HG03039 (cell line): ENCODE data around the gene SLC38A10.

Experiments used
- ATAC-seq: cut with Tn5 transposase; IDR thresholded peaks from one replicate; pipeline ENCODE4 v1.9.1; 2021; ENCODE audit warnings: mild to moderate bottlenecking, moderate library complexity; ENCODE audit not compliant: unreplicated experiment

SLC38A10 gene

DNA sequence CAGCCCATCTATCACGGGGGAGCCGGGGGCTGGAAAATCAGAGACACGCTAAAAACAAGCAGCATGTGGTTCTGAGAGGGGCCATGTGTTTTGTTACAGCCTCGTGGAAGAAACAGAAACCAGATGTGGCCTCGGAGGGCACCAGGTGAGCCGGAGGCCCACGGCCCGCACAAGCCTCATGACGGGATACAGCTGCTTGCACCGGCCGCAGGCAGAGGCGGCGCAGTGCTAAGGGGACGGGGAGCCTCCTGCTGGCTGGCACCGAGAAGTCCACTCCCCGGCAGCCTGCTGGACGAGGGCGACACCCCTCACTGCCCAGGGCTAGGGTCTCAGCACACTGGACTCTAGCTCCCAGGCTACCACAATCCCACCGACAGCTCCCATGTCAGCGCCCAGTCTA is 36.8 kb downstream of the SLC38A10 start:
- no peak for ATAC-seq

GRCh38 chr17:81257533-81257932 is 37.6 kb downstream of the SLC38A10 start:
- no peak for ATAC-seq

DNA sequence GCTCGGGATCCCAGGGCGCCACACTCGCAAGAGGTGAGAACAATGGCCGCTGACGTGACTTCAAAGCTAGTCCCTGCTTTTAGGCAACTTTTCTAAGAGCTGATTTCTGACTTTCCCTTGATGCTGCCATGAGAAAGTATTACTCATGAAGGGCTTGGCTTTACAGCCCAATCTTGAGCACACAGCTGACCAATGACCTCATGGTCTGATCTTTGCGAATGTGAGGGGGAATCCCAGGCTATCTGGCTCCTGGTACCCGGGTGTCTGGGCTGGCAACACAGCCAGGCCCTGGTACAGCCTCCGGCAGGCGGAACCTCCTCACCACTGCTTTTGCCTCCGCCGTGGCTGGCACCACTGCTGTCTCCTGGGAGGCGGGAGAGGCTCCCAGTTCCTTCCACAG is 38.5 kb downstream of the SLC38A10 start:
- ATAC-seq = no peak

GRCh38 chr17:81254955-81255717 is 40.0 kb downstream of the SLC38A10 start:
- no peak for ATAC-seq

DNA sequence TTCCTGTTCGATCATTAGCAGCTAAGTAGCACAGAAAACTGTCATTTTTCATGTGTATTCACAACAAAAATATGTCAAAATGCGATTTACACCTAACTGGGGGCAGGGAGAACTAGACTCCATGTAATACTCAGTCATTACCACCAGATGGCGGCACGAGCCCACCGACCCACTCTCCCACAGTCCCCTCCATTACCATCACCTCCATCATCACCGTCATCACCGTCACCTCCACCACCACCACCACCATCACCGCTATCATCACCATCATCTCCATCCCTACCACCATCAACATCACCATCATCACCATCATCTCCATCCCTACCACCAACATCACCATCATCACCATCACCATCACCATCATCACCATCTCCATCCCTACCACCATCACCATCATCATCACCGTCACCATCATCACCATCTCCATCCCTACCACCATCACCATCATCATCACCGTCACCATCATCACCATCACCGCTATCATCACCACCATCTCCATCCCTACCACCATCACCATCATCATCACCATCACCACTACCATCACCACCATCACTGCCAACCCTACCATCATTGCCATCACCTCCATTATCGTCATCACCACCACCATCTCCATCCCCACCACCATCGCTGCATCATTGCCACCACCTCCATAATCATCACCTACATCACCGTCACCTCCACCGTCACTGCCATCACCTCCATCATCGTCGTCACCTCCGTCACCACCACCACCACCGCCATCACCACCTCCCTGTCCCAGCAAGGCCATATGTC is 41.6 kb downstream of the SLC38A10 start:
- no peak for ATAC-seq

DNA sequence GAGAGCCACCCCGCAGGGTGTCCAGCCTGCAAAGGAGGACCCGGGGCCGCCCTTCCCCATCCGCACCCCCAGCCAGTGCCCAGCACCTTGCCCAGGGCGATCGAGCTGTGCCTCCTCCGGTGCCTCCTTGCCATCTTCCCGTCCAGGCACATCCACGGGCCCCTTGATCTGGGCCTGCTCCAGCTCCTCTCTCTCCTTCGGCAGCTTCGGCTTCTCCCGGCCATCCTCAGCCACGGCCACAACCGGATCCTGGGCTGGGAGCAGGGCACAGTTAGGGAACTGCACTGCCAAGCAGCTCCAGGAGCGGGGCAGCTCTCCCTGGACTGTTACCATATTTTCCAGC is 42.1 kb downstream of the SLC38A10 start:
- no peak for ATAC-seq

- no peak for ATAC-seq
Measured at GRCh38 chr17:81252326-81252986, 42.7 kb downstream of the SLC38A10 start.

DNA sequence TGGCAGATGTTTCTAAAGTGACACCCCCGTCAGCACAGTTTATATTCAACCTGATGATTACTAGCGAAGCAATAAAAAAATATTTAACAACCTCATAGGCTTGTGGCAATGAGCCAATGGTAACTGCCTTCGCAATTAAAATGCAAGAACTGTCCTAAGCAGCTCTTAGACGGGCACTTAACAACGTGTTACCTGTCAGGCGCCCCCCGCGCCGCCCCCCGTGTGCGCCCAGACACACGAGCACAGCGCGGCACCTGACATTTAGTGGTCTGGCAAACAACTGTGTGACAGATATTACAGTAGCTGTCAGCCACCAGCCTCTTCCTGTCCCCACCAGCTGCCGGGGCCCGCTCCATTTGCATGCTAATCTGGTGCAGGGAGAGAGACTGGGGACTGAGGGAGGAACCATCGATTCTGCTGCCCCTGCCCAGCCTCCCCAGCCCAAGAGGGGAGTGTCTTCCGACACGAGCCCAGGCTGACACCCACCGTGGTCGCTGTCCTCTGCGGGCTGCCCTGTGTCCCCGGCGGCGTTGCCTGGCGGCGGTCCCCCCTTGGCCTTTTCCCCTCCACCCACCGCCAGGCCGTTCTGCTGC is 43.3 kb downstream of the SLC38A10 start:
- ATAC-seq = no peak

DNA sequence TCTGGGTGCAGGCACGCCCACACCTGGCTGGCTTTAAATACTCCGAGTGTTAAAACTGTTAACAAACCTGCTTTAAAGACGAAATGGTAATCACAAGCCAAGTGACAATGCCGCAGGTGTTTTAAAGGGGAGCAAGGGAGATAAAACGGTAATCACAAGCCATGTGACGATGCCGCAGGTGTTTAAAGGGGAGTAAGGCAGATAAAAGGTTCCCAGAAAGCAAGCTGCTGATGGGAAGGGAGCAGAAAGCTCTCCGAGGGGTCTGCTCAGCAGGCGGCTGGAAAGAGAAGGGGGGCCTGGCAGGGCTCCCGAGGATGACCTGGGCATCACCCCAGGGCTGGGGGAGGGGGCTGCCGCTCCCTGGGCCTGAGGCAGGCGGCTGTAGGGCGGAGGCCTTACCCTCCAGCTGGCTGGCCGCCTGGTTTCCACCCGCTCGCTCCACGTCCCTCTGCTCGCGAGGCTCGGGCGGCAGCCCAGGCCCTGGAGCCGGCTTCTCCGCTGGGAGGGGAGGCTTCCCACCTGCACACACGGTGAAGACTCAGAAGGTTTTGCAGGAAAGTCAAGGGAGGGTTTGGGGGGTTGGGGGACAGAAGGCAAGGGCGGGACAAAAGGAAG is 43.9 kb downstream of the SLC38A10 start:
- no peak for ATAC-seq

GRCh38 chr17:81250286-81251093 is 44.6 kb downstream of the SLC38A10 start:
- no peak for ATAC-seq

DNA sequence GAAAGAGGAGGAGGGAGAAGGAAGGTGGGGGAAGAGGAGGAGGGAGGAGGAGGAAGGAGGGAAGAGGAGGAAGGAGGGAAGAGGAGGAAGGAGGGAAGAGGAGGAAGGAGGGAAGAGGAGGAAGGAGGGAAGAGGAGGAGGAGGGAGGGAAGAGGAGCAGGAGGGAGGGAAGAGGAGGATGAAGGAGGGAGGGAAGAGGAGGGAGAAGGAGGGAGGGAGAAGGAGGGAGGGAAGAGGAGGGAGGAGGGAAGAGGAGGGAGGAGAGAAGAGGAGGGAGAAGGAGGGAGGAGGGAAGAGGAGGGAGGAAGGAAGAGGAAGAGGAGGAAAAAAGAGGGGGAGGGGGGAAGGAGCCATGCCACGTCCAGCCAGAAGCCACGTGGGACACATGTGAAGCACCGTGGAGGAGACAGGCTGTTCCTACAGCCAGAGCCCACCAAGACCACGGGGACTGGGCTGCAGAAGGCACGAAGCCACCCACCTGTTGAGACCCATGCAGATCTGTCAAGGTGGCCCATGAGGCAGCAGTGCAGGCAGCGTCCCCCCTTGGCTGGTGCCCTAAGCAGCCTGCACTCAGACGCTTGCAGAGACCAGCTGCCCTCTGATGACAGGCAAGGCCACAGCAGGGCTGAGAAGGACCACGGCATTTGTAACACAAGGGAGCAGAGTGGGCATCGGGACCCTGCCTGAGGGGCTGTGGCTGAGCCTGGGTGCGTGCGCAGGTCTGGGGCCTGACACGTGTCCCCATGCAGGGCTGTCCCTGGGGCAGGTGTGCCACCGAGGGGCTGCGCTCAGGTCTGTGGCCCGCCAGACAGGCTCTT is 45.7 kb downstream of the SLC38A10 start:
- ATAC-seq = no peak

GRCh38 chr17:81248649-81249048 is 46.5 kb downstream of the SLC38A10 start:
- no peak for ATAC-seq

- ATAC-seq = no peak
Measured at GRCh38 chr17:81247339-81247990, 47.6 kb downstream of the SLC38A10 start.

DNA sequence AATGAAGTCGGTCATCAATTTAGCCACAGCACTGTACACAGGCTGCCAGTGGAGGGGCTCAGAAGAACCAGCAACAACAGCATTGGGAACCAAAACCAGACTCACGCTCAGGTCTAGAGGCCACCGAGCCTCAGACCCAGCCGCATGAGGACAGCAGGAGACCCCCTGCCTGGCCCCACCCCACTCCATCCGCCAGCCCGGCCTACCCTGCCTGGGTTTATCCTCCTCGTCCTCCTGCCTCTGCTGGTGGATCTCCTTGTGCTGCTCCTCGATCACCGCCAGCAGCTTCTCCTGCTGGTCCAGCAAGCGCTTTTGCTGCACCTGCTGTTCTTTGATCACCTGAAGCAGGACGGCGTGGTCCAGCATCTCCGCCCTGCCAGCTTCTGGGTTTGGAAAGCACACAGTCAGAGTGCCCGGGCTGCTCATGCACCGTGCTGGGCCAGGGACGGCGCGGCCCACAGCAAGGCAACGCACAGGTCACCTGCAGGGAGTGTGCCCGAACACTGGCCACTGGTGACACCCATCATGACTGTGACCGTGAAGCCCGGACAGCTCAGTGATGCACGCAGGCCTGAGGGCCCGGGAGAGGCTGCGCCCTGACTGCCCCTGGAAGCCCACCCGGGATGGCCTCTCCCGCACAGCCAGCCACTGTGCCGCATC is 48.3 kb downstream of the SLC38A10 start:
- no peak for ATAC-seq

DNA sequence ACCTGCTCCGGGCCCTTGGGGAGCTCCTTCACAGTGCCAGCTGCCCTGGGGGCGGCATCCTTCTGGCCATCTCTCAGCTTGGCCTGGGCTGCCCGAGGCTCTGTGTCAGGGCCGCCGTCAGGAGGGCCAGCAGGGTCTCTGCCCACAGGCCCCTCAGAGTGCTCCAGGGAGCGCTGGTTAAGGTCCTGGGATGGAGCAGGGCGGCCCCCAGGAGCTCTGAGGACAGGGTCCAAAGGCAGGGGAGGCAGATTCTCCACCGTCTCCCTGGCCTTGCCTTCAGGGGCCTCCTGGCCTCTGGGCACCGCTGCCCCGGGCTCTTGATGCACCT is 48.8 kb downstream of the SLC38A10 start:
- no peak for ATAC-seq

GRCh38 chr17:81245665-81246342 is 49.3 kb downstream of the SLC38A10 start:
- ATAC-seq = no peak

DNA sequence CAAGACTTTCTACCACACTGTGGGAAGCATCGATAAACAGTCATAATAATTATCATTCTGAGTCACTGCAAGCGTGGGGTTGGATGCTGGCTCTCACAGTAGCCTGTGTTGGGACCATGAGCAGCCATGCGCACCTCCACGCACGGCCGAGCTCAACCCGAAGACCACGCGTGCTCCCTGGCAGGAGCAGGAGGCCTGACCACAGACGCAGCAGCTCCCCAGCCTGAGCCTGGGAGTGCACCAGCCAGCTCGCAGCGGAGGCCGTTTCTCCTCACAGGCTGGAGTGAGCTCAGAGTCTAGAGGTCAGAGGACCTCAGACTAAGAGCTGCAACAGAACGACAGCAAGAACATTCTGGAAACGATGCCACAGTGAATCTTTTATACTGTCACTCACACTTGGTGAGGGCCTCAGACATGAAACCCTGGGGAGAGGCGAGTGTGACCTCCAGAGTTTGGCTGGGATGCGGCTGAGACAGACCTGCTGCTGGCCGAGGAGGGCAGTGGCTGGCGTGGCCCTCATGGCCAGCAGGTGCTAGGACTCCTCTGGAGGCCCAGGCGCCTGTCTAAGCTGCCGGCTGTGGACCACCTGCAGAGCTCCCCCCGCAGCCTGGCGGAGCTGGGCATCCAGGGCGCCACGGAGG is 50.0 kb downstream of the SLC38A10 start:
- no peak for ATAC-seq
